ENCODE data around the gene MAN1C1.

DNA sequence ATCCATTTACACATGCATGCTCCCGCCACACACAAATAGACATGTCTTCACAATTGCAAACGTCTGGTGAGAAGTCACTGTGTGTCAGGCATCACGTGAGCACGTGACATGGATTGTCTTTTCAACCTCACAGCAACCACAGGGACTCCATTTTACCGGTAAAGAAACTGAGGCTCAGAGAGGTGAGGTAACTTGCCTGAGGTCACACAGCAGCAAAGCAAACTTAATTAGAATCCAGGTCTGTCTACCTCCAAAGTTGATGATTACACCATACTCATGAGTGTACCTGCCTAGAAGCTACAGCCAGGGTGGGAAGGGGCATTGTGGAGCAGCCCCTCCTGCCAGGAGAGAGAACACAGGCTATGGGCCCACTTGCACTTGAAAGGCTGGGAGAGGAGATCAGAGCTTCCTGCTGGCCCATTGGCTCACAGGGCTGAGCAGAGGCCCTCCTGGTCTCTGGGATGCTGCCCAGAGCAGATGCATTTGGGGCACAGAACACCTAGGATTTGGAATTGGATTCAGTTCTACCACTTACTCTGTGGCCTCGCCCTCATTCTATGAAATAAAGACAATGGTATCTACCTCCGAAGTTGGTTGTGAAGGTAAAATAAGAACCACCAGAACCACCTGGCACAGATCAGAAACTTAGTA, 139.0 kb downstream of the MAN1C1 start:
- no peak for TF ChIP-seq ZFX (IDR thresholded peaks at IDR 0.05)
- TF ChIP-seq, protein P1, sequence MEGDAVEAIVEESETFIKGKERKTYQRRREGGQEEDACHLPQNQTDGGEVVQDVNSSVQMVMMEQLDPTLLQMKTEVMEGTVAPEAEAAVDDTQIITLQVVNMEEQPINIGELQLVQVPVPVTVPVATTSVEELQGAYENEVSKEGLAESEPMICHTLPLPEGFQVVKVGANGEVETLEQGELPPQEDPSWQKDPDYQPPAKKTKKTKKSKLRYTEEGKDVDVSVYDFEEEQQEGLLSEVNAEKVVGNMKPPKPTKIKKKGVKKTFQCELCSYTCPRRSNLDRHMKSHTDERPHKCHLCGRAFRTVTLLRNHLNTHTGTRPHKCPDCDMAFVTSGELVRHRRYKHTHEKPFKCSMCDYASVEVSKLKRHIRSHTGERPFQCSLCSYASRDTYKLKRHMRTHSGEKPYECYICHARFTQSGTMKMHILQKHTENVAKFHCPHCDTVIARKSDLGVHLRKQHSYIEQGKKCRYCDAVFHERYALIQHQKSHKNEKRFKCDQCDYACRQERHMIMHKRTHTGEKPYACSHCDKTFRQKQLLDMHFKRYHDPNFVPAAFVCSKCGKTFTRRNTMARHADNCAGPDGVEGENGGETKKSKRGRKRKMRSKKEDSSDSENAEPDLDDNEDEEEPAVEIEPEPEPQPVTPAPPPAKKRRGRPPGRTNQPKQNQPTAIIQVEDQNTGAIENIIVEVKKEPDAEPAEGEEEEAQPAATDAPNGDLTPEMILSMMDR (conservative IDR thresholded peaks at IDR 0.05) = no peak

Measured in C4-2B (cell line).